Inferior parietal cortex (tissue), 1 donor: Measurements from ENCODE around the gene DDX51.
"Not testable (repeated sequence)": the region's sequence is repeated elsewhere in the genome, so short reads cannot be mapped to it uniquely, and the experiment has no call there.

Experiments
- DNase-seq: peaks from one replicate; pipeline ENCODE4 v3.0.0-alpha.2; 2016; ENCODE audit errors: extremely low spot score

Gene DDX51

GRCh38 chr12:132154941-132155770 lies 11.0 kb upstream of the DDX51 start:
- DNase-seq = no peak

DNA sequence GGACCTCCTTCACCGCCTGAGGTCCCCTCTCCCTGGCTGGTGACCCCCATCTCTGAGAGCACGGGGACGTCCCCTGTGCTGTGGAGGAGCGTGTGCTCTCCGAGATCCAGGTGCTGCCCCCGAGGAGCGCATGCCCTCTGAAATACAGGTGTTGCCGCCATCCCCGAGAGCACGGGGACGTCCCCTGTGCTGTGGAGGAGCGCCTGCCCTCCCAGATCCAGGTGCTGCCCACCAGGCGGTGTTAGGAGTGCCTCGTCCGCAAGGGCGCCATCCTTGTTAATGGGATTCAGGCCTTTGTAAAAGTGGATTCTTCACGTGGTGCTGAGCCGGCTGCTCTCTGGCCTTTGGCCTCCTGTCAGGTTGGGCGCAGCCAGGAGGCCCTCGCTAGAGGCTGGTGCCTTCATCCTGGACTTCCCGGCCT lies 10.2 kb upstream of the DDX51 start:
- DNase-seq = no peak

GRCh38 chr12:132153501-132154340 lies 9.6 kb upstream of the DDX51 start:
- DNase-seq = peak; percentile 47

DNA sequence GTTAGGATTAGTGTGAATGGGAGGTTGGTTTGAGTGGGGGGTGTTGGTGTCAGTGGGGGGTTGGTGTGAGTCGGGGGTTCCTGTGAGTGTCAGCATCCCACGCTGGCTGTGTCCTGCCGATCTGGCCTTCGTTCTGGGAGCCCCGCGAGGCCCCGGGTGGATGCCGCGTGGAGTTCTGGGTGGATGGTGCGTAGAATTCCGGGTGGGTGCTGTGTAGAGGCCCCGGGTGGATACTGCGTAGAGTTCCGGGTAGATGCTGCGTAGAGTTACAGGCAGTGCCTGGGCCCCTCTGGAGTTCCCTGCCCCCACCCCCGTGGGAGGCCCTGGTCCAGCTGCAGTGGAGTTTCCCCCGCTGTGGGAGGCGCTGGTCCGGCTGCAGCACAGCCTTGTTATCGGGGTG lies 8.8 kb upstream of the DDX51 start:
- no peak for DNase-seq

GRCh38 chr12:132152411-132152821 lies 8.3 kb upstream of the DDX51 start:
- no peak for DNase-seq

- no peak for DNase-seq
Observed at GRCh38 chr12:132151766-132152410, 7.8 kb upstream of the DDX51 start.

GRCh38 chr12:132151145-132151765 lies 7.1 kb upstream of the DDX51 start:
- no peak for DNase-seq

GRCh38 chr12:132150780-132151144 lies 6.6 kb upstream of the DDX51 start:
- no peak for DNase-seq

- not testable (repeated sequence) for DNase-seq
Observed at GRCh38 chr12:132149526-132149925, 5.4 kb upstream of the DDX51 start.

GRCh38 chr12:132148368-132149045 lies 4.4 kb upstream of the DDX51 start:
- no peak for DNase-seq

DNA sequence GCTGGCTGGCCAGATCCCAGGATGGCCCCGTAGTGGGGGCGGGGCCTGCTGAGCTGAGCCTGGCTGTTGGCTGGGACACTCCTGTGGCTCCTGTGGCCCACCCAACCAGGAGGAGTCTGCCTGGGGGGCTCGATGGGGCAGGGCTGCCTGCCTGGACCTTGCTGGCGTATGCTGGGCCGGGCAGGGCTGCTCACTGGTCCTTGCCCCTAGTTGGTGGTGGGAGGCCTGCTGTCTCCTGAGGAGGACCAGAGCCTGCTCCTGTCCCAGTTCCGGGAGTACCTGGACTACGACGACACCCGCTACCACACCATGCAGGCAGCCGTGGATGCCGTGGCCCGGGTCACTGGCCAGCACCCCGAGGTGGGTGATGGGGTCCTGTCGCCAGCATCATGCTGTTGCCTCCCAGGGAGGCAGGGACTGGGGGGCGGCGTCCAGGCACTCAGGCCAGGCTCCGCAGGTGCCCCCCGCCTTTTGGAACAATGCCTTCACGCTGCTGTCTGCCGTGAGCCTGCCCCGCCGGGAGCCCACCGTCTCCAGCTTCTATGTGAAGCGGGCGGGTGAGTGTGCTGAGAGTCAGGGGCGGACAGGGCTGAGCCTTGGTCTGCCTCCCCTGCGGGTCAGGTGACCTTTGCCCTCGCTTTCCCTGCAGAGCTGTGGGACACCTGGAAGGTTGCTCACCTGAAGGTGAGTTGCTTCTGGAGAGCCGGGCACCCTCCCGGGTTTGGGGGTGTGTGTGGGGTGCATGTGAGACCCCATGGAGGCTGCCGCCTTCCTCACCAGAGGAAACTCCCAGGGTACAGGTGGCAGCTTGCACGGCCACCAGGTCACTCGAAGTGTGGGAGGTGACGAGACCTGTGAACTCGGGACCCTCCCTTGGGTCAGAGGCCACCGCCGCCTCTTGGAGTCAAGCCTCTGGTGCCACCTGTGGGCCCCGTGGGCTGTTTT lies 3.6 kb upstream of the DDX51 start:
- DNase-seq = no peak

DNA sequence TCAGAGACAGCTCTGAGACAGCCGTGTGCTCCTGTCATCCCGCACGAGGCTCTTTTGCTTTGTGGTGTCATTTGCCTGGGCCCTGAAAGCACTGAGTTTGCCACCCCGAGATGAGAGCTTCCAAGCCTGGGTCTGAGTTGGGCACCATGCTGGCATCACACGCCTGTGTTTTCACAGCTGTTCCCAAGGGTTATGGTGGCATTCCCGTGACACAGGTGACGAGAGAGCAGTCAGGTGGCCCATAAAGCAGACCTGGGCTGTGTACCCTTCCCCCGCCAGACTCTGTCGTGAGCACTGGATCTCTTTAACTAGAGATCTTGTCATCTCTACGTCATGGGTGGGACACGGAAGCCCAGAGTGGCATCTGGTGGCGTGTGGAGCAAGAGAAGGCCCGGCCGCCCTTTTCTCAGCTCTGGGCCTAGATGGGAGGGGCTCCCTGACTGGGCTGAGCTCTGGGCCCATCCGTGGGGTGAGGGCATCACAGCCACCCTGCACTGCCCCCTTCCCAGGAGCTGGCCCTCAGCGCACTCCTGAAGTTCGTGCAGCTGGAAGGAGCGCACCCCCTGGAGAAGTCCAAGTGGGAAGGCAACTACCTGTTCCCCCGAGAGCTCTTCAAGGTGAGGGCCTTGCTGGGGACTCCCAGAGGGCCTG lies 2.8 kb upstream of the DDX51 start:
- DNase-seq = no peak

GRCh38 chr12:132146098-132146497 lies 2.0 kb upstream of the DDX51 start:
- DNase-seq = no peak

- DNase-seq = no peak
Observed at GRCh38 chr12:132145334-132145733, 1.2 kb upstream of the DDX51 start.

- no peak for DNase-seq
Observed at GRCh38 chr12:132144810-132145168, 670 bp upstream of the DDX51 start.

DNA sequence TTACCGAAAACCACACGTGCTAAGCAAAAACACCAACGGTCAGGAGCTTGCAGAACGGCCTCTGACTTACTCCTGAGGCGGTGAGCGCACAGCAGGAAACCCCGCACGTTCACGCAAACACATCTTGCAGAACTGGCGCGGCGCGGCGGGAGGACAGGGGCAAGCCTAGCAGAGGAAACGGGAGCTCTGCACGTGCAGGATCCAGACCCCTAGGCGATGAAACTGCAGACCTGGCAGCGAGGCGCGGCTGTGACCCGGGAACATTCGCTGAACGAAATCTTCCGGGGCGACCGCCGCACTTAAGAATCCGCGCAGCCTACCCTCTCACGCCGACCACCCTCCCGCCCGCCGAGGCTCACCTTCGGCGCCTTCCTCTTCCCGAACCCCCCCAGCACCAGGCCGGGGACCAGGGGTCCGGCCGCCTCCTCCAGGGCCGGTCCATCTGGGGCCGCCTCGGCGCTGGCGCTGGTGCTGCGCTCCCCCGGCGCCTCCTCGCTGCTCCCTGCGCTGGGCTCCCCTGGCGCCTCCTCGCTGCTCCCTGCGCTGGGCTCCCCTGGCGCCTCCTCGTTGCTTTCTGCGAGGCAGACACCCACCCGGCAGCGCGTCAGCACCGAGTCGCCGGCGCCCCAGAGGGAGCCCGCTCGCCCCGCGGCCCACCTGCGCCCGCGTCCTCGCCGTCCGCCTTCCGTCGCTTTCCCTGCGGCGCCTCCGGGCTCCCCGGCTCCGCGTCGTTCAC lies 615 bp downstream of the DDX51 start:
- DNase-seq = no peak

DNA sequence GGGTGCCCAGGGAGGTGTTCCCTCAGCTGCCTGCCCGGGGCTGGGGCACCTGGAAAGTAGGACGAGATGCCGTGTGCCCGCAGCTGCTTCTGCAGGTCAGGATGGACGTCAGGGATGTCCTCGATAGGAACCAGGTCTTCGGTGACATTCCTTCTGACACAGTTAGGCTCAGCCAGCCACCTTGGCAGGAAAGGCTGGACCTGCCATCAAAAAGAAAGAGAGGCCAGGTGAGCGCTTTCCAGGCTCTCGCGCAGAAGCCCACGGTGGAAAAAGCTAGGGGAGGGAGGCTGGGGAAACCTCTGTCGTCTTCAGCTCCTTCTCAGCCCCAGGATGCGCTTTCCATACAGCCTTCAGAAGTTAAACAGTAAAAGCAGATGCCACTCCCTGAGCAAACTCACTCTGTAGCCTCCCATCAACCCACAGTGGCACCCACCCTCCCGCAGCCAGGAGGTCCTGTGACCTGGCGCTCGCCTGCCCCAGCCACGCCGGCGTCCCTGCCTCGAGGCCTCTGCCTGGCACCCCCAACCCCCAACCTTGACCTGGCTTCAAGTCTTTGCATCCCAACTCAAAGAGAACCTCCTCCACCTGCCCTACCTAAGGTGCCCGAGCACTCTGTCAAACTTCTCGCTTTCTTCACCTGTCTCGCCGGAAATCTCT lies 1.3 kb downstream of the DDX51 start:
- DNase-seq = no peak

DNA sequence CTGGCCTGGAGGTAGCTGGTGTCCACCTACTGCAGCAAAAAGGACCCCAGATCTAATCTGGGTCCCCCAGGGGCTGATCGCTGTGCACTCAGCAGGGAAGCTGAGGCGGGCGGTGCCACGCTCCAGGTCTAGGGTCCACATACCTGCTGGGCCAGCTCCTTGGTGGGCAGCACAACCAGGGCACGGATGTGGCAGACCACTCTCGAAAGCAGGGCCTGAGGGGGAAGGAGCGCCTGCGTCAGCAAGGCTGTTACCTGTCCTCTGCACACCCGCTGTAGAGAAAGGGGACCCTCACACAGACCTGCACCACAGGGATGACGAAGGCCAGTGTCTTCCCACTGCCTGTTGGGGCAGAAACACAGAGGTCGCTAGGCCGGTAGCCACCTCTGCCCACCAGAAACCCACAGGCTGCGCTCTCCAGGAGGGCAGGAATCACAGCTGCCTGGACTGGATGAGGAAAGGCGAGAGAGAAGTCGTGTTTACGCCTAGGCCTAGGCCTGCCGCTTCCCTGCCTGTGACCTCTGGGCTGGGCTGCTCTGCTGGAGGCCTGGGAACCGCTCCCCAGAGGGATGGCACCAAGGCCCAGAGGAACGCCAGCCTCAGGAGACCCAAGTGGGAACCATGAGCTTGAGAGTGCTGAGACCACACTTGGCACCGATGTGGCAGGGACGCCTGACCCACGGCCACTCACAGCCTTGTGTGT lies 2.0 kb downstream of the DDX51 start:
- no peak for DNase-seq
